Measurements from ENCODE around the gene CHRNB4.

- TF ChIP-seq POLR2AphosphoS5 (IDR thresholded peaks at IDR 0.05; ENCODE audit: low read depth) (no peak), CTCF (IDR thresholded peaks at IDR 0.05; ENCODE audit: insufficient read depth, low read length) (no peak), REST (IDR thresholded peaks at IDR 0.05; ENCODE audit: insufficient replicate concordance, low read depth) (no peak)
These were observed 22.9 kb downstream of the CHRNB4 start for GRCh38 chr15:78618064-78618463.
